ENCODE measurements around the gene PRPF40A.
A peak's percentile ranks its signal among the peaks of the same experiment; 100 is the strongest.

Gene PRPF40A

GRCh38 chr2:152718076-152718908 lies 1.0 kb upstream of the PRPF40A start, which contains the start of gene ARL6IP6:
Gene ARL6IP6, plus strand, starts transcription at chr2:152718620. Its CDS starts 5 bp downstream, at chr2:152718625.
- DNase-seq (ENCODE audit: low read depth) = peak; percentile 88

- DNase-seq (ENCODE audit: low read depth) = no peak
Measured at GRCh38 chr2:152716805-152717227, 445 bp downstream of the PRPF40A start.

GRCh38 chr2:152715854-152716428 lies 1.3 kb downstream of the PRPF40A start:
- no peak for DNase-seq (ENCODE audit: low read depth)

- DNase-seq (ENCODE audit: low read depth) = no peak
Measured at GRCh38 chr2:152715112-152715511, 2.1 kb downstream of the PRPF40A start.

- no peak for DNase-seq (ENCODE audit: low read depth)
Measured at GRCh38 chr2:152710713-152711112, 6.5 kb downstream of the PRPF40A start.

- DNase-seq (ENCODE audit: low read depth) = no peak
Measured at GRCh38 chr2:152708742-152709141, 8.5 kb downstream of the PRPF40A start.

GRCh38 chr2:152706477-152707021 lies 10.7 kb downstream of the PRPF40A start:
- DNase-seq (ENCODE audit: low read depth) = no peak

GRCh38 chr2:152701198-152701597 lies 16.1 kb downstream of the PRPF40A start:
- DNase-seq (ENCODE audit: low read depth) = no peak

- DNase-seq (ENCODE audit: low read depth) = no peak
Measured at GRCh38 chr2:152696476-152696875, 20.8 kb downstream of the PRPF40A start.

GRCh38 chr2:152695763-152696162 lies 21.5 kb downstream of the PRPF40A start:
- DNase-seq (ENCODE audit: low read depth) = no peak

- DNase-seq (ENCODE audit: low read depth) = no peak
Measured at GRCh38 chr2:152694161-152694661, 23.1 kb downstream of the PRPF40A start.

GRCh38 chr2:152693033-152693432 lies 24.2 kb downstream of the PRPF40A start:
- DNase-seq (ENCODE audit: low read depth) = no peak

GRCh38 chr2:152686321-152686720 lies 30.9 kb downstream of the PRPF40A start:
- DNase-seq (ENCODE audit: low read depth) = no peak

- no peak for DNase-seq (ENCODE audit: low read depth)
Measured at GRCh38 chr2:152683400-152683799, 33.9 kb downstream of the PRPF40A start.

- DNase-seq (ENCODE audit: low read depth) = no peak
Measured at GRCh38 chr2:152682663-152683062, 34.6 kb downstream of the PRPF40A start.

GRCh38 chr2:152678808-152679207 lies 38.5 kb downstream of the PRPF40A start:
- DNase-seq (ENCODE audit: low read depth) = no peak

GRCh38 chr2:152676461-152676860 lies 40.8 kb downstream of the PRPF40A start:
- no peak for DNase-seq (ENCODE audit: low read depth)

GRCh38 chr2:152674334-152674733 lies 42.9 kb downstream of the PRPF40A start:
- DNase-seq (ENCODE audit: low read depth) = no peak

GRCh38 chr2:152664725-152665124 lies 52.5 kb downstream of the PRPF40A start:
- DNase-seq (ENCODE audit: low read depth) = no peak

- DNase-seq (ENCODE audit: low read depth) = no peak
Measured at GRCh38 chr2:152661076-152661475, 56.2 kb downstream of the PRPF40A start.

- DNase-seq (ENCODE audit: low read depth) = no peak
Measured at GRCh38 chr2:152658221-152658620, 59.0 kb downstream of the PRPF40A start.

- no peak for DNase-seq (ENCODE audit: low read depth)
Measured at GRCh38 chr2:152657043-152657442, 60.2 kb downstream of the PRPF40A start.

GRCh38 chr2:152655880-152656279 lies 61.4 kb downstream of the PRPF40A start:
- DNase-seq (ENCODE audit: low read depth) = no peak
